ENCODE results near the gene NFKB1.
"Not testable (repeated sequence)": the region's sequence is repeated elsewhere in the genome, so short reads cannot be mapped to it uniquely, and the experiment has no call there.

The NFKB1 gene

GRCh38 chr4:102604222-102604940, 103.2 kb downstream of the NFKB1 start:
- DNase-seq = no peak

DNA sequence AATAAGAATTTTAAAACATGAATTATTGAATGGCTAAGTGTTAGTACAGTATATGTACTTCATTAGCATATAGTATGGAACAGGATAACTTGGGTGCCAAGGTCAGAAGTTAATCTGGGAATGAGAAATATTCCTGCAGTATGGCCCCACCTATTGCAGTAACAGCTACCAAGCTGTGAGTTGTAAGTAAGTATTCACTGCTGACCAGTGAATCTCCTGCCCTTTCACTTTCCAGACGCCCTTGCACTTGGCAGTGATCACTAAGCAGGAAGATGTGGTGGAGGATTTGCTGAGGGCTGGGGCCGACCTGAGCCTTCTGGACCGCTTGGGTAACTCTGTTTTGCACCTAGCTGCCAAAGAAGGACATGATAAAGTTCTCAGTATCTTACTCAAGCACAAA, 105.1 kb downstream of the NFKB1 start:
- DNase-seq = no peak

DNA sequence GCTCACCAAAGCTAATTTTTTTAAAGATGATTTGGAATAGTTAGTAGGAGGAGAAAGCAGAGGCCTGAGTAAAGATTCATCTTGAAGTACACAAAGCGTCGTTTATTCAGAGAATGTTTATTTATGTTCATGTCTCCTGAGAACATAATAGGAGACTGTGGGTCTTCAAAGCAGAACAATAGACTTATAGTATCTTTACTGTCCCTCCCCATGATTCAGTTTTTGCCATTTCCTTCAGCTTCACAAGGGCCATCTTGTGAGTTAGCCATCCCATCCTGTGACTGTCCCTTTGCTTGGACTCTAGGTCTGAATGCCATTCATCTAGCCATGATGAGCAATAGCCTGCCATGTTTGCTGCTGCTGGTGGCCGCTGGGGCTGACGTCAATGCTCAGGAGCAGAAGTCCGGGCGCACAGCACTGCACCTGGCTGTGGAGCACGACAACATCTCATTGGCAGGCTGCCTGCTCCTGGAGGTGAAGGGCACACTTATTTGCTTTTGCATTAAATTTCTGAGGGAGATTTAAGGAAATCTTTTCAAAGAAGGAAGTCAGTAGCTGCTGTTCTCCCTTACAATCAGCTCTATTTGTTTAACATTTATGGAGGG, 105.8 kb downstream of the NFKB1 start:
- DNase-seq = no peak

GRCh38 chr4:102608190-102608589, 107.0 kb downstream of the NFKB1 start:
- no peak for DNase-seq

- DNase-seq = no peak
Measured at GRCh38 chr4:102610007-102610406, 108.8 kb downstream of the NFKB1 start.

GRCh38 chr4:102610476-102610875, 109.3 kb downstream of the NFKB1 start:
- DNase-seq = no peak

DNA sequence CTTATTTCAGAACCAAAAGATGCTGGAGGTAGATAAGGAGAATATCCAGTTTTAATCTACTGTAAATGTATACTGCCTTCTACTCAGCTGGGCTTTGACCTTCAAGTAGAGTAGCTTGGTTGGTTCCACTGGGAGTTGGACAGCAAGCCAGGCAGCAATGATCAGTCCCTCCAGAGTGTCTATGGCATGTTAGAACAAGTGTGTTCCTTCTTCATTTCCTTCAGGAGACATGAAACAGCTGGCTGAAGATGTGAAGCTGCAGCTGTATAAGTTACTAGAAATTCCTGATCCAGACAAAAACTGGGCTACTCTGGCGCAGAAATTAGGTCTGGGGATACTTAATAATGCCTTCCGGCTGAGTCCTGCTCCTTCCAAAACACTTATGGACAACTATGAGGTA, 111.1 kb downstream of the NFKB1 start:
- DNase-seq = no peak

GRCh38 chr4:102612824-102613366, 111.7 kb downstream of the NFKB1 start:
- no peak for DNase-seq

GRCh38 chr4:102614801-102615200, 113.6 kb downstream of the NFKB1 start:
- DNase-seq = no peak

DNA sequence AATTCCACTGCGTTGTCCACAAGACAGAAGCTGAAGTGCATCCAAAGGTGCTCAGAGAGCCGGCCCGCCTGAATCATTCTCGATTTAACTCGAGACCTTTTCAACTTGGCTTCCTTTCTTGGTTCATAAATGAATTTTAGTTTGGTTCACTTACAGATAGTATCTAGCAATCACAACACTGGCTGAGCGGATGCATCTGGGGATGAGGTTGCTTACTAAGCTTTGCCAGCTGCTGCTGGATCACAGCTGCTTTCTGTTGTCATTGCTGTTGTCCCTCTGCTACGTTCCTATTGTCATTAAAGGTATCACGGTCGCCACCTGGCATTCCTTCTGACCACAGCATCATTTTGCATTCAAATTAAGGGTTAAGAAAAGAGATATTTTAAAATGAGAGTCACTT, 115.5 kb downstream of the NFKB1 start:
- no peak for DNase-seq

- DNase-seq = not testable (repeated sequence)
Measured at GRCh38 chr4:102619021-102619420, 117.9 kb downstream of the NFKB1 start.

- DNase-seq = not testable (repeated sequence)
Measured at GRCh38 chr4:102619776-102620631, 118.8 kb downstream of the NFKB1 start.

GRCh38 chr4:102620697-102621497, 119.7 kb downstream of the NFKB1 start:
- DNase-seq = peak; percentile 50

GRCh38 chr4:102623622-102624021, 122.5 kb downstream of the NFKB1 start:
- DNase-seq = no peak

DNA sequence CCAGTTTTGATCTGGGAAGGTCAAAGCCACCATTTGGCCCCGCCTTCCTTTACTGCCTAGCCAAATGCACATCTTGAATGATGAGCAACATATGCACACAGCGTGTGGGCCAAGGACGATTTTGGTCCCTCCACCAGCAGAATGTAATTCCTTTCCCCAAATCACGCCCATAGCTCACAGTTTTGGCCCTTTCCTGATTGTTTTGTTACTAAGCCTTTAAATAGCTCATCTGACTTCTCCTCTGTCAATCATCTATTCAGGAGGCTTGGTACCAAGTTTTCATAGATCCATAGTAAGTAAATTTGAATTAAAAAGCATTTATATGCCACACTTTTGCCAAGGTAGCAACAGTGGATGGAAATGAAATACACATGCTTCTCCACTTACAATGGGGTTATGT, 123.3 kb downstream of the NFKB1 start:
- DNase-seq = no peak

- DNase-seq = no peak
Measured at GRCh38 chr4:102625232-102625930, 124.2 kb downstream of the NFKB1 start.

DNA sequence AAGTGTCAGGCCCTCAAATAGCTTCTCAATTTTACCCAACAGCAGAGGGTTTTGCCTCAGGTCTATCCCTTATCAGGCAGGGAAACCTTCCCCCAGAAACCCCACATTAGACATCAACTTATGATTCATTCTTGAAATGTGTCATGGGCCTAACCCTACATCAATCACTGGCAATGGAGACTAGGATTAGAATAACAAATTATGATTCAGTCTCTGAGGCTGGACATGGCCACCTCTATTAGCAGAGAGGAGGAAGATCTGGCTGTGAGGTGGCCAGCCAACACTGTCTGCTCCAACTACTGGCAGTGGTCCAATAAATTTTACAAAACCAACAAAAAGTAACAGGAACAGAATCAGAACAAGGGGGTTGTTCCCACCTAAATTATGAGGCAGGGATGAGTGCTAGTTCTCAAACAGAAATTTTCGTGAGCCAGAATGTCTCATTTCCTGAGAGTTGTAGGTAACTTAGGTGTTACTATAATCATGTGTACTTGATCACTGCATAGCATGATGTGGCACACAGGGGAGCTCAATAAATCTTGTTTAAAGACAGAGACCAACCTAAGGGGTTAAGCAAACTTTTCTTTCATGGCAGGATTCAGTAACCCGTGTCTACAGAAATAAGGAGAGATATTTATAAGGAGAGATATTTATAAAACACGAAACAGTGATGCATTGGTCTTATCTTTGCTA, 126.8 kb downstream of the NFKB1 start:
- peak; percentile 32 for DNase-seq

GRCh38 chr4:102629673-102630072, 128.5 kb downstream of the NFKB1 start:
- no peak for DNase-seq

- DNase-seq = no peak
Measured at GRCh38 chr4:102631616-102632015, 130.5 kb downstream of the NFKB1 start.

DNA sequence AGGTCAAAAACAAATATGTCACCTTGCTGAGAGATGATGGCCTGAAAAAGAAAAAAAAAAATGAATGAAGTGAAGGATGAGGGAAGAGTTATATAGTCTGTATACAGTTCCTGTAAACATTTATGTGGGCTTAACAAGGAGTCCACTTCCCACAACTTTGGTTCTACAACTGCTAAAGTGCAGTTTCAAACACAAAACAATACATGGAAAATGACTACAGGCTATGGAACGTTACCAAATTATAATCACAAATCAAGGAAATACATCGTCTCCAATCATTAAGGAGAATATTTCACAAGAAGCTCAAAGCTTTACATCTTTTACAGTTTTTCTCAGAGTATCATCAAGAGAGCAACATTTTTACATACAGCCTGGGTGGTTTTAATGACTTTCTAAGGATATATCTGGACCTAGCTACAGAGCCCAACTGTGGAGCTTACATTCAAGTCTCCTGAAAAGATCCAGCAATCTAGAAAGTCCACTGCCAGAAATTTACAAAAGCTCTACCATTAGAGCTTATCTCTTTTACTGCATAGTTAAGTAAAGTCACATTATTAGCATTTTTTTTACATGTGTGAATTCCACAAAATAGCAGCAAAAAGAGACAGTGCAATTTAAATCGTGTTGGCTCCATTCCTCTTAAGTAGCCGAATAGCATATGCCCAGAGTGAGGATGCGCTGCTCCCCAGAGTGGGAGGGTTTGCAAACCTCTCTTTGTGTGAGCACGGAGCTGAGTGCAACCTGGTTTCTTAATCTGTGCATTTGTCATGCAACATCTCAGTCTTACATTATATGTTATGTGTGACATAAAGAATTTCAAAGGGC, 131.3 kb downstream of the NFKB1 start:
- DNase-seq = no peak

Measured in T1000 (cell line).